ENCODE results near the gene DSC2.

Gene DSC2

DNA sequence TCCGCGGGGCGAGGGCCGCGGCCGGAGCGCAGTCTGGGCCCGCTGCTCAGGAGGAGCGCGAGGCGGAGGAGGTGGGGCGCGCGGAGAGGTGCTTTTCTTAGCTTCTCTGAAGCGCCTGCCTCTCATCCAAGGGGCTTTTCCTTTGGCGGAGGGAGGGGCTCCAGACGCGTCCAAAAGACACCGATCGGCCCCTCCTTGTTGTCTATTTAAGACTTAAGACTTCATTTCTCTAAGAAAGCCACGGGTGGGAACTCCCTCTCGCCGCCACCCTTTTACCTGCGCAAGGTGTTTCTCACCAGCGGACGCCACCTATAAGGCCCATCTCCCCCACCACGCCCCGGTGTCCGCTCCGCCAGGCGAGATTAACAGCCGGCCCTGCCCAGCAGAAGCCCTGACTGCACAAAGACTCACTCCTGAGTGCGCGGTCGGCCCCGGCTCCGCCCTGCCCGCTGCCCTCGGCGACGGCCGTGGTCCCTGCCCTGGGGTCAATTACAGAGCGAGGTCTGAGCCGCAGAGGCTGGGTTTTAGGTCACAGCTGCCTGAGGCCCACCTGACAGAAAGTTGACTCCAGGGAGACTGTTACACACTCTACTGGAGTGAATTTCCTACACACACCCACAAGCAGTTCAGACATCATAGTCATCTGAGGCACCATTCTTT is at the start of gene DSC2:
Gene DSC2 (minus strand): TSS at position 397 of the 660 bp plus-strand sequence. CDS start 450 bp downstream, outside the sequence.
- H3K4me3 ChIP-seq (ENCODE audit: low read depth, low read length) = no peak within 1 kb of the TSS
- no peak for TF ChIP-seq CTCF (IDR thresholded peaks at IDR 0.05; ENCODE audit: low read depth, low read length)

DNA sequence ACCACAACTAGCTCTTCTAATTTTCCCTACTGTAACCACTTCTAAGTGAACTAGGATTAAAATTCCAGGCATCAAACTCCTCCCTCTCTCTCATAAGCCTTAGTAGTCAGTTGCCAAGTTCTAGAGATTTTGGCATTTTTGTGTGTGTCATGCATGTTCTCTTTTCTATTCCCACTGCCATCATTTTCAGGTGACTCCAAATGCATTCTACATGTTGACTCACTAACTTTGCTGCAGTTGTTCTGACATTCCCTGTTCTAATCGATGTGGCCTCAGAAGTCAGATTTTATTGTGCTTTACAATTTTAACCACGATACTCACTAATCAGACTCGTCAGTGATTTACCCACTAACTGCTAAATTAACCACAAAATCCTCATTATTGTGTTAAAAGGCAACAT is 47.1 kb upstream of the DSC2 start:
- H3K4me3 ChIP-seq (ENCODE audit: low read depth, low read length) = no peak overlapping the region
- TF ChIP-seq CTCF (IDR thresholded peaks at IDR 0.05; ENCODE audit: low read depth, low read length) = no peak

DNA sequence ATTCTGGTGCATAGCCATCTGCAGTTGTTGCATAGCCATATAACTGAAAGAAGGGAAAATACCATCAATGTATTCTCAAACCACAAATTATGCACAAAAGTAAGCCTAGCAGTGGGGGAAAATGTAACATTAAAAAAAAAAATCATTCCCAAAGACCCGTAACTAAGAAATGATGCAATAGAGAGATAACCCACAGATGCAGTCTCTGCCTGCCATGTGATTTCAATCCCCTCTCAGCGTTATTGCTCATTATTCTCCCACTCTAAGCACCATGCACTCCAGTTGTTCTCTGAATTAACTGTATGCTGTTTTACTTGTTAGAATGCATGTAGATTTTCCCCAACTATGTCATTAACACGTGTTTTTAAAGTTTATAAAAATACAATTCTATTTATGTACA is 46.4 kb upstream of the DSC2 start:
- no peak overlapping the region for H3K4me3 ChIP-seq (ENCODE audit: low read depth, low read length)
- no peak for TF ChIP-seq CTCF (IDR thresholded peaks at IDR 0.05; ENCODE audit: low read depth, low read length)

GRCh38 chr18:31146809-31147208 is 44.6 kb upstream of the DSC2 start:
- TF ChIP-seq CTCF (IDR thresholded peaks at IDR 0.05; ENCODE audit: low read depth, low read length) = no peak

GRCh38 chr18:31143025-31143424 is 40.8 kb upstream of the DSC2 start:
- no peak overlapping the region for H3K4me3 ChIP-seq (ENCODE audit: low read depth, low read length)
- no peak for TF ChIP-seq CTCF (IDR thresholded peaks at IDR 0.05; ENCODE audit: low read depth, low read length)

More at GRCh38 chr18:31146809-31147208, 44.6 kb upstream of the DSC2 start:
- no peak overlapping the region for H3K4me3 ChIP-seq (ENCODE audit: low read depth, low read length)

DNA sequence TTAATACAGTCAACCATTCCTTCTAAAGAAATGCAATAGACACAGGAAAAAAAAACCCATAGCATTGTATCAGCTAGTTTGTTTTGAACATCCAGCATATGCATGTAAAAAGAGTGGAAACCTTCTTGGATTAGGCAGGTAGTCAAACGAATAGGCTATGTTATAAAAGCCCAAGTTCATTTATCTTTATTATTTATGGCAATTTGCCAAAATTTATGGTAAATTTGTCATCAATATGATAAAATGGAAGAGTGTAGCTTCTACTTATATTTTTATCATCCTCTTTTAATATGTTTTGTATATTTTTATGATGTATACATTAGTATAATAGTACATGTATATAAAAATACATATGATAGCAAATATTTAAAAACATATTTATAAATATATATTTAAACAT is 36.5 kb upstream of the DSC2 start:
- TF ChIP-seq CTCF (IDR thresholded peaks at IDR 0.05; ENCODE audit: low read depth, low read length) = no peak

GRCh38 chr18:31134988-31135529 is 32.8 kb upstream of the DSC2 start:
- TF ChIP-seq CTCF (IDR thresholded peaks at IDR 0.05; ENCODE audit: low read depth, low read length) = no peak
- H3K4me3 ChIP-seq (ENCODE audit: low read depth, low read length) = no peak overlapping the region

More for the DNA sequence above, 36.5 kb upstream of the DSC2 start:
- H3K4me3 ChIP-seq (ENCODE audit: low read depth, low read length) = no peak overlapping the region

All from WI38 (cell line).